ENCODE data around the gene NTHL1. TPM values are rescaled to one million over a fixed set of nuclear protein-coding genes. Genes with fewer than 3 reads are reported as not detected.

Gene NTHL1
- total and polyA plus RNA-seq, 2 of the 13 experiments (the other 11 are each of a cell fraction or from before 2014, with no cell fraction given) = 47.5 to 64.9 TPM

GRCh38 chr16:2003827-2004641 lies 43.6 kb downstream of the NTHL1 start (continued):
- TF ChIP-seq ZNF251 (CRISPR knock-in tag; IDR thresholded peaks at IDR 0.05) (no peak), ZNF17 (CRISPR knock-in tag; IDR thresholded peaks at IDR 0.05) (no peak), ZBTB37 (CRISPR knock-in tag; IDR thresholded peaks at IDR 0.05) (no peak), MED1 (CRISPR knock-in tag; IDR thresholded peaks at IDR 0.05) (peak; percentile 47), ZNF20 (CRISPR knock-in tag; IDR thresholded peaks at IDR 0.05) (no peak), MAX (IDR thresholded peaks at IDR 0.05) (peak; percentile 63; the same call in 1 of the 2 replicates), NCOA2 (CRISPR knock-in tag; IDR thresholded peaks at IDR 0.05) (no peak), NR0B2 (CRISPR knock-in tag; IDR thresholded peaks at IDR 0.05) (0 out of 2 replicates have a peak, but pooled peaks have one; percentile 25), HDAC6 (IDR thresholded peaks at IDR 0.05; ENCODE audit: low read depth, low read length) (no peak), MTA1 (CRISPR knock-in tag; IDR thresholded peaks at IDR 0.05; ENCODE audit: borderline replicate concordance) (peak; percentile 74; the same call in 1 of the 2 replicates), PITX1 (CRISPR knock-in tag; IDR thresholded peaks at IDR 0.05) (peak; percentile 40; the same call in 1 of the 2 replicates), NFE2 (CRISPR knock-in tag; IDR thresholded peaks at IDR 0.05) (no peak), AHR (CRISPR knock-in tag; IDR thresholded peaks at IDR 0.05) (peak; percentile 50; the same call in 1 of the 2 replicates), ELK4 (CRISPR knock-in tag; IDR thresholded peaks at IDR 0.05; ENCODE audit: borderline replicate concordance) (no peak), ZSCAN5A (CRISPR knock-in tag; IDR thresholded peaks at IDR 0.05; ENCODE audit: borderline replicate concordance) (no peak), ZNF30 (CRISPR knock-in tag; IDR thresholded peaks at IDR 0.05) (no peak), SP5 (CRISPR knock-in tag; IDR thresholded peaks at IDR 0.05; ENCODE audit: borderline replicate concordance, low read depth) (peak; percentile 91), NBN (conservative IDR thresholded peaks at IDR 0.05) (no peak), GZF1 (CRISPR knock-in tag; IDR thresholded peaks at IDR 0.05) (0 out of 2 replicates have a peak, but pooled peaks have one; percentile 62), KDM4B (CRISPR knock-in tag; IDR thresholded peaks at IDR 0.05) (peak; percentile 68; the same call in 1 of the 2 replicates), EED (CRISPR knock-in tag; IDR thresholded peaks at IDR 0.05) (no peak), YEATS2 (CRISPR knock-in tag; IDR thresholded peaks at IDR 0.05; ENCODE audit: borderline replicate concordance) (peak; percentile 64; the same call in 1 of the 2 replicates), MXD4 (CRISPR knock-in tag; IDR thresholded peaks at IDR 0.05) (peak; percentile 32; the same call in 1 of the 2 replicates), PCBP1 (IDR thresholded peaks at IDR 0.05; ENCODE audit: borderline replicate concordance, low read depth, low read length) (0 out of 2 replicates have a peak, but pooled peaks have one; percentile 46), SIN3A (IDR thresholded peaks at IDR 0.05; ENCODE audit: borderline replicate concordance, low read depth, low read length) (peak; percentile 85; the same call in 1 of the 2 replicates), HNRNPK (IDR thresholded peaks at IDR 0.05; ENCODE audit: low read depth, low read length, poor library complexity, severe bottlenecking) (no peak)
